HG03095 (cell line): ENCODE results near the gene SP140.

Experiments
- ATAC-seq: cut with Tn5 transposase; IDR thresholded peaks from one replicate; pipeline ENCODE4 v1.9.1; 2021; ENCODE audit warnings: moderate library complexity; ENCODE audit not compliant: unreplicated experiment

SP140 gene

DNA sequence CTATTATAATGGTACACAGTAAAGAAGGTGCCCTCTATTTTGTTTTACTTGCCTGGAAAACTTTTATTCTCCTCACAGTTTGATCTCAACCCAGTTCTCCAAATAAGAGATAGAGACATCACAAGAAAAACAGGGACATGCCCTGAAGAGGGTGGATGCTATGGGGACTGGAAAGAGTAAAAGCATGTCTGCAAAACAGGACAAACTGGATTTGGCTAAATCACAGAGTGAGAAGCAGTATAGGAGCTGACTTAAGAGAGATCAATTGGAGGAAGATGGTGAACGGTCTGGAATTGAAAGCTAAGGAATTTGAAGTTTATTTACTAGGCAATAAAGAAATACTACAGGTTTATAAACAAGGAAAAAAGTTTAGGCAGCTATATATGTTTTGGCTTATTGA, 134.5 kb downstream of the SP140 start:
- no peak for ATAC-seq

DNA sequence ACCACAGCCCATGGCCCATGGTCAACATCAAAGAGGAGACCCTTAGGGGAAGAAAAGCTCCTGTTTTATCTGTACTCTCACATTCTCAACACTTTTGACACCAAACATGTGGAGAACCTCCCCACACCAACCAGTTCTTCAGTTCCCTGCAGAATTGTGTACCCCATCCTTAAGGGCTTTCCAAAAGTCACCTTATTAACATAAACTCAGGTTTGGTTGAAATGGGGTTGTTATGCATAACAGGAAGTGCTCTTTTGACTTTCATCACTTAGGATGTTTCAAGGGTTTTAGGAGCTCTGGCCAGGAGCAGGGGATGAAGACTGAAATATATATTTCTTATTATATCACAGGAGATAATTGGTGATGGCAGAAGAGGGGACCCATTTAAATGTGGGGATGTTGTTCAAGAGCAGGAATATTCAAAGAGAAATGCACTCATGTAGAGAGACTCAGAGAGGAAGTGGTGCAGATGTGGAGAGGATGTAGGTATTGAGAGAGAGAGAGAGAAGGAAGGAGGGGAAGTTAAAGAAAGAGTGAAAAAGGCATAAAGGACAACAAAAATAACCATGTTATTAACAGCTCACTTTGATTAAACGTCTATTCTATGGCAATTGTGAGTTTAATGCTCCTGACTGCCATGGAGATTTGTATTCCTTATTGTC, 136.6 kb downstream of the SP140 start:
- ATAC-seq = no peak
